DMS153 treated with DMSO at 0.1 percent for 48 hours (cell line): ENCODE data around the gene LPP.

Experiments
- DNase-seq: peaks from one replicate; lab custom pipeline; 2025; ENCODE audit not compliant: unreplicated experiment; lab: John Stamatoyannopoulos, UW

LPP gene

DNA sequence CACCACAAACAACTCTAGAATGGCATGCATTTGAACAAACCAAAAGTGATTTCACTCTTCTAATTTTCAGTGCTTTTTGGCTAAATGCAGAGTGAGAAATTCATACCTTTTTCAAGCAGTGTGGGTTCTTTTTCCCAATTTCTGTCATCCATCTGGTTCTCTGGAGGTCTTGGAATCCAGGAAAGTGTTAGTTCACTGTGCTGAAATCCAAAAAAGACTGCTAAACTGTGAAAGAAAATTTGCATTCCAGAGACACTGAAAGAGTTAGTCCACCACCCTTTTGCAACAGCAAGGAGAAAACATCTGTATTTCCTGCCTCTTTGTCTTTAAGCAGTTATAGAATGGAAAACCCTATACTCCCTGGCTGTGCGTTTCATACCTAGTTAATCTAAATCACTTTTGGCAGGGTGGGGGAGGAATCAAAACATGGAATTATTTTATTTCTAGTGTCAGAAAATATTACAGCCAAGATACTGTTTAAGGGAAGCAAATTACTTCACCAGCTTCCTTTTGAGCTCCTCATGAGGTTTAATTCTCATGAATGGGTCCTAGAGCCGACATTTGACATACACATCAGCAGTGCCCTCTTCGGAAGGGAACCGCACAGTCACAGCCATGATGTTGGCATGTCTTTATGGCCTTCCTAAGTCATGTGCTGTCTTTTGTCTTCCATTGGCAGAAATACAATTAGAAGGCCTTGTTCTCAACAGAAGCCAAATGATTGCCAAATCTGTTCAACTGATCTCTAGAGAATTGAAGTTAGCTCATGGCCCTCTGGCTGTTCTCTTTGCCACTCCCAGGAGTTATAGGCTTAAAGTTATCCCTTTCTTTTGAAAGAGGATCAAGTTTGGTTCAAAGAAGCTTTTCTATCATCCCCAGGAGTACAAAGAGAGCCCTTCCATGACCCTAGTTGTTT is 700.2 kb downstream of the LPP start:
- no peak for DNase-seq

DNA sequence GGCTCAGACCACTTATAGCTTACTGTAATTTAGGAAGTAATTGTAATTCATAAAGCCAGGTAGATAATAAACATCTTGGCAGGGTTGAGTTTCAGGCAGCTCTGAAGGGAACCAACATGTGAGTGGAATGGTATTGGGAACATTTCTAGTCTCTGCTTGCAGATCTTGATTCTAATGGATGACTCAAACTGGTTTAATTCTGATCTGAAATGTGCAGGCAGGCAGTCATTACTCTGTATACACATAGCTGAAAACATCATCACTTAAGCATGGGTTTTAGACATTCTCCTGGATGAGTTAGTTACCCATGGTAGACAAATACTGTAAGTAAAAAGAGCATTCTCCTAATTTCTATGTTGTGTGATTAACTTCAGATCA is 700.8 kb downstream of the LPP start:
- DNase-seq = no peak

DNA sequence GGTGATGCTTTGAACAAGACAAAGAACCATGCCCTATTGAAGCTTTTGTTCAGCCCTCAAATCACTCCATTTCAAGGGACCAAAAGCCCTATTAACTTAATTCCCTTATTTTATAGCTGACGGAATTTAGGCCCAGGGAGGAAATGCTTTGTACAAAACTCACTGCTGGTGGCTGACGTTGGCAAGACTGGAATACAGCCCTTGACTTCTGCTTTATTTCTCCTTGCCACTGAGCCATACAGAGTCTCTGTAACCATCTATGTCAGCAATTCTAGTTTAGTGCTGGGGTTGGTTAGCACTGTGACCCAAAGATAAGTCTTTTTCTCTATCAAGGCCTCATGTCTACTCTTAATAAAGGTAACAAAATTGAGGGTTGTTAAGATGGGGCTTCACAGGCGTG is 701.7 kb downstream of the LPP start:
- DNase-seq = no peak

DNA sequence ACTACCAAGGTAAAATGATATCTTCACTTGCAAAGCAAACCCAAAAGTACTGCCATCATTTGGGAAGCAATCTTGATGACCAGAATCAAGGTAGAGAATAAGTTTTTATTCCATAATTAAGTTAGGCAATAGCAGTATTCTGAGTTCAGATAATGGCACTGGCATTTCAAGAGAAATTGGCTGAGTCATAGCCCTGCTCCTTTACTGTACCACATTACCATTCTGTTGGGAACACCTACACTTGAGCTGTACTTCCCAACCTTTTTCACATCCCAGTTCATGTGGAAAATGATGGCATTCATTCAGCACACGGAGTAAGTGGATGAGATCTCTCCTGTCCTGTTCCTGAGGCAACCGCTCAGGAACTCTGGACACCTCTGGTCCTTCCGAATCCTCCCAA is 706.2 kb downstream of the LPP start:
- DNase-seq = no peak

DNA sequence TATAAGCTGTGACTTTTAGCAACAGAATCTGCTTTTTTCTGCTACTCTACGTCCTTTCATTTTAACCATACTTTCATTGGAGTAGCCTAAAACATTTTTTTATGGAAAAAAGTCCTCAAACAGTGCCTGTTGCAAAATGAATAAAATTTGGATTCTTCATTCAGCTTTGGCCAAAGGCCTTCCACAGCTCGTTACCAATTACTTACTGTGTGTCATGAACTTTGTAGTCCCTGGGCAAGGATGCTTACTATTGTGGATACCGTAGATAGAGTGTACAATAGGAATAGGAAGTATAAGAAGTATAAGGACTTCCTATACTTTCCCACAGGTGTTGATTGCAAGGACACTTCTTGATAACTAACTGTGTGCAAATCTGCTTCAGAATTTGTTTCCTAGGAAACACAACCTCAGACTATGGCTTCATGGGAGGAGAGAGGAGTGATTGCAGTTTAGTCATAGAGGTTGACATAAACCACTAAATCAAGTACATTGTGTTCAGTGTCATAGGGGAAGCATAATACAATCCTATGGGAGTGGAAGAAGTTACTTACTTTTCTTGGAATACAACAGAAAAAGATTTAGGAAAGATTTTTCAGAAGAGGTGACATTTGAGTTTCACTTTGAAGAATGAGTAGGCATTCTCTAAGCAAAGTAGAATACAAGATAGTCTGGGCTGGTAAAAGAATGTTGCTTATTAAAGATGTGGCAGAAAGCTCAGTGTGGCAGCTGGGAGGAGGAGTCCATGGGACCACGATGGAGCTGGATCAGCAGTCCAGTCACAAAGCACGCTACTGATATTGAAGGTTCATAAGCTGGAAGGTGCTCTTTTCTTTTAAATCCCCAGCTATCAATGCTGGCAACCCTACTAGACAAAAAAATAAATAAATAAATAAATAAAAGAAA is 708.1 kb downstream of the LPP start:
- DNase-seq = no peak

DNA sequence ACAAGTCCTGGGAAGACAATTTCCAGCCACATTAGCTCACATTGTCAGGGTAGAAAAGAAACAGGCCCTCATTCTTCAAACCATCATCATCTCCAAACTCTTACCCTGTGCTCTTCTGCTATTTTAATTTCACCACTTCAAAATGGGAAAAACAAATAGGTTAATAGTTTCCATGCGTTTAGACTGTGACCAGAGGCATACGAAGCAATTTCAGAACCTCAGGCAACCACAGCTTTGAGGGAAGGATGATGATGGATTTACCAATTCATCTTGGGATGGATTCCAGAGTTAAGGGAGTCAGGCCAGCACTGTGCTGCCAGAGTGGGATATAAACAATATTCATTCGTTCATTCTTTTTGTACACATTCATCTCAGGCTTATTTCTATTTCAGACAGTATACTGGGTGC is 710.0 kb downstream of the LPP start:
- DNase-seq = no peak

DNA sequence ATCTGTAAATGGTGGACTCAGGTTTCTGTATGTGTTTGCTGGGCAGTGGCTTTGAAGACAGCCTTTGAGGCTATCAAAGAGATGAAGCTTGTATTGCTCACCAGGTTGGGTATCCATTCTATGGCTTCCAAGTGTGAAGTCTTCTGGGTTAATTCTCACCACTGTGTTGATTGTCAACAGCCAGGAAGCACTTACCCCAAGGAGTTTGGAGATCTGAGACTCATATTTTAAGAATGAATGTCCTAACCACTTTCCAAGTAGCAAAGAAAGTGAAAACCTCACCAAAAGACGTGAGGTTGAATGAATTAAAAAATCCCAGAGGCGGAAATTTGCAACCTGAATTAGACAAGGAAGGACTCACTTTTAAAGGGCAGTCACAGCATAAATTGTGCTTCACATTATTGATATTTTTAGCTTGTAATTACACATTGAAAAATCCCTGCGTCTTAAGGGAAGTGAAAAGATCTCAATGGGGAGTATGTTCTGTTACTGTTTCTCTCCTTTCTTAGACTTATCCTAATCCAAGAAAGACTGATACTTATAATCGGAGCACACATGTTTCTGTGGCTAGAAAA is 713.8 kb downstream of the LPP start:
- no peak for DNase-seq

DNA sequence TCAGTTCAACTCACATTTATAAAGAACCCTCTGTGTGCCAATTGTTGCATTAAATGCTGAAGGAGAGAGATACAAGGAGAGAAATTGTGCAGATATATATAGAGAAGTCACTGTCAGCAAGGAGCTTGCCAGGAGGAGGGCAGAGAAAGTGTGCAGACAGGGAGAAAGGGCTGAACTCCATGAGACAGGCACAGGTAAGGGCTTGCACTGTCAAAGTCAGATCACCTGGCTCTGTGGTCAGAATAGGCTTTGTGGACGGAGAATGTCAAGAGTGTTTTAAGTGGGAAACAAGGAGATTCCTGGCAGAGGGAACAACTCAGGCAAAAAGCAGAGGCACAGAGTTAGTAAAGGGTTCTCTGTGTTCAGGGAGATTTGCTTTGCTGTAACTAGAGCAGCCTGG is 714.8 kb downstream of the LPP start:
- DNase-seq = no peak

DNA sequence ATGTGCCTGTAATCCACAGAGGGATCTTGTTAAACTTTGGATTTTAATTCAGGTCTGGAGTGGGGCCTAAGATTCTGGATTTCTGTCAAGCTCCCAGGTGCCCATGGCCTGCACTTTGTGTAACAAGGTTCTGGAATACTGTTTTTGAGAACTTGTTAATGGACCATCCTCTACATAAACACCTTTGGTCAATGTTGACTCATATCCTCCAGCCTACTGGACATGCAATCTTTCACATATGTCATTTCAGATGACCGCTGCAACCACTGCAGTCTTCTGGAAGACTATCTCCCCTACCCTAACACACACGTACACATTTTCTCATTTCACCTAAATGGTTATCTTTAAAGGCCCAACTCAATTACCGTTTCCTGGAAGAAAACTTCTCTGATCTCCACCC is 715.7 kb downstream of the LPP start:
- no peak for DNase-seq

DNA sequence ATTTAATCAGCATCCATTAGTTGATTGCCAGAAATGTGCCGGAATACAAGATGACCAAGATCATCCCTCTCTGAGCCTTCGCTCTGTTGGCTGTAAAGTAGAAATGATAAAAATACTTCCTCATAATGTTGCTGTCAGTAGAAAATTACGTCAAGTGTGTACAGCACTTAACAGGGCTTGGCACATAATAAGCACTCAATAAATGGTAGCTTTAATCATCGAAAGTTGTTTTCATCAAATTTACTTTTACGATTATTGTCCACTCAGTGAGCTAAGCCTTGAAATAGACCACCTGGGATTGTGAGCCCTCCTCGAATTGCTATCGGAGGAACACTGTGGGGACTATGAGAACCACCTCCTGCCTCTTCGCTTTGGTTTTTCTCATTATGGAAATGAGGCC is 716.5 kb downstream of the LPP start:
- no peak for DNase-seq

DNA sequence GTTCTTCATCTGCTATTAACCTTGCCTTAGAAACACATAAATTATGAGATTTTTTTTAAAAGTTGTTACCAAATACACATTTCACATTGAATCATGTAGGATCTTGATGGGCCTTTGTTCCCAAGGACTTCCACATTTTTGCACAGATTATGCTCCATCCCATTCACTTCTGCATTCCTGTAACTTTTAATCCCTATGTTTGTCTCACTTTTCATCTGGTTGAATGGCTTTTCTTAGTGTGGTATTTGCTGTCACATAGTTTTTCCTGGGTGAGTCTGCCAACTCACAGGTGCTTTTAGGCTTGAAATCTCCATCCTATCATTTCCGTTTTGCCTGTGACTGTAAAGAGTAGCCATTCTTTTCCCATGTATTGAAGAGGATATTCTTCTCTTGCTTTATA is 720.6 kb downstream of the LPP start:
- no peak for DNase-seq

DNA sequence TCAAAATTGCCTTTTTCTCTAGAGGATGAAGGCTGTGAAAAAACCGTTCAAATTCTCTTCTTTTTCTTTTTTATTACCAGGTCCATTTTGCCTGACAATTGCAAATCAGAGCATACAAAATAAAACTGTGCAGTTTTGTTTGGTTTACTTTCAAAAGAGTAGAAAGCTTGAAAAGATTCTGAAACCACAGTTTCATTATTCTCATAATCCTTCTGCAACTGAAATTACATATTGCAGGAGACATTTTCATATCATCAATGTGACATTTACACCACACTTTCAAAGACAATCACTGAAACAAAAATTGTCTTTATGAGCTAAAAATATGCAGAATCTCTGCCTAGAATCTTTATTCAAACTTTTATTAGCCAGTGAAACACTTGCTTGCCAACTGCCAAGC is 721.5 kb downstream of the LPP start:
- DNase-seq = no peak

DNA sequence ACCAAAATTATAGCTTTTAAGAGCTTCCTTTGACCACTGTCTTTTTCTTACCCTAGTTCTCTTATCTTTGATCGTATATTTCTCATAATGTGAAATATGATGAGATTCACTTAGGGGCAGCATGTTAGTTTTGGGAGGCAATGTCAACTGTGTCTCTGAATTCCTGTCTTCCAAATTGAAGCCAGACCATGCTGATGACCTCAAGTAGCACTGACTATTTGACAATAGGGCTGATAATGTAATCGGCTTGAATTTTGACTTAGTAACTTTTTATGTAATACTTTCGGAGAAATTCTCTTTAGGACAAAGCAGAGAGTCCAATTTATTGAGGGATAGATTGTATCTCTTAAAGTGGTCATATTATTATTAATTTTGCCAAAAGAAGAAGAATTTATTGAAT is 722.4 kb downstream of the LPP start:
- DNase-seq = no peak

DNA sequence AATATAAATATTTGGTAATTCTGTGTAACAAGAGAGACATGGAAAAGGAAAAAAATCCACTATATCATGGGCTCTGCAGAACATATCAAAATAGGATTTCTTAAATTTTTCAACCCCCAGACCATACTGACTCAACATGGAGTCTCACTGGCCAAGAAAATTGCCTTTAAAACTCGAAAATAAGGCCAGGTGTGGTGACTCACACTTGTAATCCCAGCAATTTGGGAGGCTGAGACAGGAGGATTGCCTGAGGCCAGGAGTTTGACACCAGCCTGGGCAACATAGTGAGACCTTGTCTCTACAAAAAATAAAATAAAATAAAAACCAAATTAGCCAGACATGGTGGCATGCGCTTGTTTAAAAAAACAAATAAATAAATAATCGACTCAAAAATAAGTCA is 723.4 kb downstream of the LPP start:
- no peak for DNase-seq

DNA sequence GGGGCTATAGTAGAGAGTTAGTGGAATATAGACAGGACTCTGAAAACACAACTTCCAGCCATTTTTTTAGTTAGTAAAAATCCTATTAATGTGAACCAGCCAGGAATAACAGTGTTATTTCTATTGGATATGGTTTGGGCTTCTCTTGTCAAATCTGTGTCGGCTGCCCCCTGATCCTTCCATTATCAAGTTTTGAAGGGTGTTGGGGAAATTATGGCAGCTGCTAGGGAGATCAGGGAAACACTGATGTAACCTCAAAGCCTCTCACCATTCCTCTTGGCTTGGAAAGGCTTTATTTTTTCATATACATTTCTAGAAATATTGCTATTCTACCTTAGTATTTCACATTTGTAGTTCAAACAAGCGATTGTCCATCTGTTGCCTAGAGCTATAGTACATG is 724.1 kb downstream of the LPP start:
- no peak for DNase-seq

DNA sequence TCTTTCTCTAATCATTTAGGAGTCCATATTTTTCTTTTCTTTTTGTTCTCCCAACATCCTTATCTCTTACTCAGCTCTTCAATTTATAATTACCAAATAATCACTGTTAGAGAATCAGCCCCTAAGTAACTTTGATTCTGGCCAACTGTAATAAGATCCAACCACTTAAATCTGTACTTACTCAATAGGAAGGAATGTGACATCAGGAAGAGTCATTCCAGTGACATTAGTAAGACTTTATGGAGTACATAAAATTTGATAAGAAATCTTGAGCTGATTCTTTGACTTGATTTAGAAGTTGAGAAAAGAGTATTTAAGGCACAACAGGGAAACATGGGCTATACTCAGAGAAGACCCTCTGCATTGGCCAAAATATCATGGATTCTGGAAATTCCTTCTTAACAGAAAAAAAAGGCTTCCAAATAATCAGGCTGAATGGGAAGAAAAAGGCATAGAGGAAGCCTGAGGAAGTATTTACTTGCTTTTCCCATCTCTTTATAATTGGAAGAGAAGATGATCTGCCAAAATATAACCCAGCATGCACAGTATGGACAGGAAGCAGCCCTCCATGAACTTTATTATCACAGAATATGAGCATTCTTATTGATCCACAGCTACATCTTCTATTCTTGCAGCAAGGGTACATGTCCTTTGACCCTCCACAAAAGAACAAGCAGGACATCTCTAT is 728.1 kb downstream of the LPP start:
- DNase-seq = no peak

DNA sequence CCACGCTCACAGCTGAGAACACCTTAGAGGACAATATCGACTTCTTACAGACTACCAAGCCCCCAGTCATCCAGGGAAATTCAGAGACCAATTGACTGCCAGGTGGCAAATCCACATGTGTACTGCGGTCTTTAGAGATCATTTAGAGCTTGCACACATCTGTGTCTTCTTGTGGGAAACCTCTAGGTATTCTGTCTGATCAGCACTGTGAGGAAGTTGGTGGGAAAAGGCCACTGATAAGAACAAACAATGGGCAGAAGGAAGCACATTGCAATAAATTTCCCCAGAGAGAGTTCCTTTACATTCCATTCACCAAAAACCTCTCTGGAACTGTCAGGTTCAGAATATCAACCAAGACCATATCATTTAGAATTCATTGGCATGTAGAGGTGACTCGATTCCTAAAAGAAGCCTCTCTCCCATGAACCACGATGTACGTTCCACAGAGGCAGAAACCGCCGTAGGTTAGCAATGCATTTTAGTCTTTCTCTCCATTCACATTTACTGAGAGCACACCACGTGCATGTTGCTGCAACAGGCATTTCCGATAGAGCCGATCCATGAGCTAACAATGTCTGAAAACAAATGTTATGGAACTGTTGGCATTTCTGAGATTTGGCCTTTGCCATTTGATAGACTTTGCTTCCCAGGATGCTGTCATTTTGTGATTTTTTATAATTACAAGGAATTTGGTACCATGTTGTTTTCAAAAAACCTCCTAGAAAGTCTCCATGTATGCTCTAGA is 730.5 kb downstream of the LPP start:
- DNase-seq = no peak

DNA sequence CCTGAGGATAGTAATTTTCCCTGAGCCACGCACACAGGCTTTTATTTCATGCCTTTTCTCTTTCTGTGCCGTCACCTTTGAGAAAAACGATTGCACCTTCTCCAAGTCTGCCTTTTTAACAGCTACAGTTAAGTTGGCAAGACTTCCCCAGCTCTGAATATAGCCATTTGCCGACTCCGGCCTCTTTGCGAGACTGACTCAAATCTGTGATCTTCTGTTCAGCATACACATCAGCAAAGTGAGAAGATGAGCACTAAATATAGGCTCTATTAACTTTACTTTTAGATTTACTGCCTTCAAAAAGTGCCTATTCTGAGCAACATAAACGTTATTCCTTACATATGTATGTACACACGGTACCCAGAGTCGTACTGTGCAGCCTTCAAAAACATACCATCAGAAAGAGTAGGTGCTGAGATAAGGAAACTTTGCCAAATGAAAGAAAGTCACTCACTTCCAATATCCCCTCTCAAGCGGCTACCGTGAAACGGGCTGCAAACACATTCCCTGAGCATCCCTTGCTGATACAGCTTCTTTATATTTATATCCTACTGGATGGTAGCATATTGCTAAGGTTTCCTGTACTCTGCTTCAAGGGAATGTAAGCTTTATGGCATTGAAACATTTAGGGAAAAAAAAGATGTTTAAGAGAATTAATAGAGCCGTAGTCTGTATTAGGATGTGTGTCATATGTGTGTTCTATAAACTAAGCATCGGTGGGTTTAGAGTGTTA is 734.5 kb downstream of the LPP start:
- DNase-seq = no peak

DNA sequence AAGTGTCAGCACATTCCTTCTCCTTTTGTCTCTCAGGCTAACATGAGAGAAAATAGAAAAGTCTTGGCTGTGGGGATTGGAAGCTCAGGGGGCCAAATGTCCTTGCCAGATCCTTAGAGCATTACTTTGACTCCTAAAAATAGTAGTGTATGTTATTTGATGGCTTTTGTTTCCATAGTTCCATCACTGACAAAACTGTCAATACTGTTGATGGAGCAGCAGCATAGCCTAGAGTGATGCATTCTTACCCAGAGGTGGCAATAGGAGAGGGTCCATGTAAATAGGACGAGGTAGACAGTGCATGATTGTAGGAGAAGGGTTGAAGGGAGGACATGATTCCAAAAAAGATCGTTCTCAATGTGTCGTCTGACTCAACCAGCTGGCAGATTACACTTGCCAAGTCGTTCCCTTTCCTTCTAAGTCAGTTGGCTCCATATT is 735.1 kb downstream of the LPP start:
- DNase-seq = no peak
